KMS-11 (cell line): Measurements from ENCODE around the gene EPHB1.

Experiments used
- H2AFZ ChIP-seq: fragments of 200-600 bp; sonication (generic); 2 replicates; pipeline ENCODE4 v1.6.1; 2016; ENCODE audit warnings: antibody characterized with exemption, mixed run types, low read depth
- H3K27ac ChIP-seq: fragments of 200-600 bp; sonication (generic); 2 replicates; pipeline ENCODE4 v1.6.1; 2016; ENCODE audit warnings: mild to moderate bottlenecking, mixed run types
- H3K27me3 ChIP-seq: fragments of 200-600 bp; sonication (generic); 2 replicates; pipeline ENCODE4 v1.6.1; 2017; ENCODE audit warnings: mild to moderate bottlenecking, low read depth, mixed run types, moderate library complexity; ENCODE audit not compliant: insufficient read depth
- H3K36me3 ChIP-seq: fragments of 200-600 bp; sonication (generic); 2 replicates; pipeline ENCODE4 v1.6.1; 2017; ENCODE audit warnings: mild to moderate bottlenecking, mixed run types; ENCODE audit not compliant: insufficient read depth
- H3K4me1 ChIP-seq: fragments of 200-600 bp; sonication (generic); 2 replicates; pipeline ENCODE4 v1.6.1; 2016; ENCODE audit warnings: mild to moderate bottlenecking, low read depth, mixed run types; ENCODE audit not compliant: poor library complexity, severe bottlenecking
- H3K4me2 ChIP-seq: fragments of 200-600 bp; sonication (generic); 2 replicates; pipeline ENCODE4 v1.7.0; 2016; ENCODE audit warnings: mild to moderate bottlenecking, mixed run types
- H3K4me3 ChIP-seq: fragments of 200-600 bp; sonication (generic); IDR thresholded peaks from 2 replicates; pipeline ENCODE4 v1.6.1; 2017; ENCODE audit warnings: low read depth, low read length, mixed read lengths; ENCODE audit not compliant: insufficient read depth
- H3K79me2 ChIP-seq: fragments of 200-600 bp; sonication (generic); 2 replicates; pipeline ENCODE4 v1.6.1; 2016; ENCODE audit warnings: low read depth, mixed run types; ENCODE audit not compliant: insufficient read depth
- H3K9ac ChIP-seq: fragments of 200-600 bp; sonication (generic); 2 replicates; pipeline ENCODE4 v1.6.1; 2016; ENCODE audit warnings: mild to moderate bottlenecking, mixed run types
- H4K20me1 ChIP-seq: fragments of 200-600 bp; sonication (generic); 2 replicates; pipeline ENCODE4 v1.6.1; 2016; ENCODE audit warnings: mild to moderate bottlenecking, mixed run types; ENCODE audit not compliant: insufficient read depth
- CTCF ChIP-seq: fragments of 200-600 bp; sonication (generic); conservative IDR thresholded peaks from 2 replicates; pipeline ENCODE4 v1.6.1; 2017; ENCODE audit warnings: low read depth, mild to moderate bottlenecking, antibody characterized with exemption, low read length, moderate library complexity, mixed read lengths

The EPHB1 gene

GRCh38 chr3:134801204-134801958 is 6.3 kb downstream of the EPHB1 start:
- no peak overlapping the region for H3K4me2 ChIP-seq
- no peaks in the 10 kb centered on the region for H3K36me3 ChIP-seq
- H3K9ac ChIP-seq: no peak overlapping the region
- TF ChIP-seq CTCF: no peak
- H2AFZ ChIP-seq: no peak overlapping the region
- no peaks in the 10 kb centered on the region for H4K20me1 ChIP-seq
- H3K79me2 ChIP-seq: no peaks in the 10 kb centered on the region
- H3K4me1 ChIP-seq: peaks cover 11% of the 10 kb centered on the region
- H3K4me3 ChIP-seq: no peak overlapping the region
- no peaks in the 10 kb centered on the region for H3K27me3 ChIP-seq
- H3K27ac ChIP-seq: no peak overlapping the region

GRCh38 chr3:134802428-134803050 is 7.5 kb downstream of the EPHB1 start:
- Histone ChIP-seq H3K4me3 (no peak overlapping the region), H3K9ac (no peak overlapping the region), H3K27me3 (no peaks in the 10 kb centered on the region), H3K79me2 (no peaks in the 10 kb centered on the region), H3K4me1 (peaks cover 11% of the 10 kb centered on the region), H3K4me2 (no peak overlapping the region; the same call in 1 of the 2 replicates), H3K27ac (no peak overlapping the region), H2AFZ (no peak overlapping the region), H3K36me3 (no peaks in the 10 kb centered on the region), H4K20me1 (no peaks in the 10 kb centered on the region)
- no peak for TF ChIP-seq CTCF

- Histone ChIP-seq H3K27me3 (no peaks in the 10 kb centered on the region), H3K27ac (no peak overlapping the region), H3K4me1 (peaks cover 11% of the 10 kb centered on the region), H3K9ac (no peak overlapping the region), H3K4me2 (no peak overlapping the region), H2AFZ (no peak overlapping the region), H4K20me1 (no peaks in the 10 kb centered on the region), H3K4me3 (no peak overlapping the region), H3K79me2 (no peaks in the 10 kb centered on the region), H3K36me3 (no peaks in the 10 kb centered on the region)
- no peak for TF ChIP-seq CTCF
These were observed 8.0 kb downstream of the EPHB1 start for GRCh38 chr3:134803051-134803505.

GRCh38 chr3:134803652-134804051 is 8.6 kb downstream of the EPHB1 start:
- no peak for TF ChIP-seq CTCF
- Histone ChIP-seq H3K27me3 (no peaks in the 10 kb centered on the region), H2AFZ (no peak overlapping the region), H3K27ac (no peak overlapping the region), H3K79me2 (no peaks in the 10 kb centered on the region), H3K9ac (no peak overlapping the region), H3K4me3 (no peak overlapping the region), H3K36me3 (no peaks in the 10 kb centered on the region), H4K20me1 (no peaks in the 10 kb centered on the region), H3K4me2 (no peak overlapping the region), H3K4me1 (peaks cover 11% of the 10 kb centered on the region)
